HEK293T (cell line): ENCODE measurements around the gene ZNF580.

ENCODE experiments used
- CTCF ChIA-PET: fragments of 350-600 bp; formaldehyde crosslinking; extraction: SDS; loops from one replicate; lab custom pipeline; 2021; ENCODE audit warnings: antibody characterized with exemption, inconsistent platforms; lab: Yijun Ruan, JAX
- POLR2A ChIA-PET: fragments of 350-600 bp; formaldehyde crosslinking; extraction: SDS; loops from one replicate; lab custom pipeline; 2020; ENCODE audit warnings: antibody characterized with exemption, inconsistent platforms; lab: Yijun Ruan, JAX
- DNase-seq: peaks from one replicate; pipeline ENCODE4 v3.0.0; 2012; ENCODE audit warnings: mixed read lengths; ENCODE audit errors: extremely low spot score
- ARNT ChIP-seq: fragments of 450-650 bp; IDR thresholded peaks from 2 replicates; pipeline ENCODE4 v1.6.1; 2017; ENCODE audit warnings: mild to moderate bottlenecking
- BHLHE40 ChIP-seq: fragments of 450-650 bp; IDR thresholded peaks from 2 replicates; pipeline ENCODE4 v1.6.1; 2016; ENCODE audit warnings: mild to moderate bottlenecking, moderate library complexity, borderline replicate concordance
- CTBP1 ChIP-seq: fragments of 450-650 bp; IDR thresholded peaks from 2 replicates; pipeline ENCODE4 v1.6.1; 2016; ENCODE audit warnings: borderline replicate concordance
- ELF4 ChIP-seq: fragments of 450-650 bp; IDR thresholded peaks from 2 replicates; pipeline ENCODE4 v1.6.1; 2017; ENCODE audit warnings: antibody characterized with exemption
- FOXA1 ChIP-seq: fragments of 450-650 bp; IDR thresholded peaks from 2 replicates; pipeline ENCODE4 v1.6.1; 2016; ENCODE audit warnings: mild to moderate bottlenecking
- FOXK2 ChIP-seq: fragments of 450-650 bp; IDR thresholded peaks from 2 replicates; pipeline ENCODE4 v1.6.1; 2016; ENCODE audit warnings: mild to moderate bottlenecking
- FOXM1 ChIP-seq: fragments of 450-650 bp; IDR thresholded peaks from 2 replicates; pipeline ENCODE4 v1.6.1; 2017; ENCODE audit warnings: mild to moderate bottlenecking, borderline replicate concordance
- HDGF ChIP-seq: fragments of 450-650 bp; IDR thresholded peaks from 2 replicates; pipeline ENCODE4 v1.6.1; 2017; ENCODE audit warnings: antibody characterized with exemption, borderline replicate concordance
- L3MBTL2 ChIP-seq: fragments of 450-650 bp; conservative IDR thresholded peaks from 2 replicates; pipeline ENCODE4 v1.6.1; 2016; ENCODE audit warnings: mild to moderate bottlenecking
- LEF1 ChIP-seq: fragments of 450-650 bp; IDR thresholded peaks from 2 replicates; pipeline ENCODE4 v1.6.1; 2017; ENCODE audit warnings: mild to moderate bottlenecking, borderline replicate concordance
- NFRKB ChIP-seq: fragments of 450-650 bp; IDR thresholded peaks from 2 replicates; pipeline ENCODE4 v1.6.1; 2016; ENCODE audit warnings: mild to moderate bottlenecking, moderate library complexity
- PKNOX1 ChIP-seq: fragments of 450-650 bp; IDR thresholded peaks from 2 replicates; pipeline ENCODE4 v1.6.1; 2016
- SP1 ChIP-seq: fragments of 450-650 bp; IDR thresholded peaks from 2 replicates; pipeline ENCODE4 v1.6.1; 2017
- SUZ12 ChIP-seq: fragments of 450-650 bp; IDR thresholded peaks from 2 replicates; pipeline ENCODE4 v1.6.1; 2016; ENCODE audit warnings: mild to moderate bottlenecking
- TARDBP ChIP-seq: fragments of 450-650 bp; IDR thresholded peaks from 2 replicates; pipeline ENCODE4 v1.6.1; 2016
- ZNF384 ChIP-seq: fragments of 450-650 bp; IDR thresholded peaks from 2 replicates; pipeline ENCODE4 v1.6.1; 2016

The ZNF580 gene

DNA sequence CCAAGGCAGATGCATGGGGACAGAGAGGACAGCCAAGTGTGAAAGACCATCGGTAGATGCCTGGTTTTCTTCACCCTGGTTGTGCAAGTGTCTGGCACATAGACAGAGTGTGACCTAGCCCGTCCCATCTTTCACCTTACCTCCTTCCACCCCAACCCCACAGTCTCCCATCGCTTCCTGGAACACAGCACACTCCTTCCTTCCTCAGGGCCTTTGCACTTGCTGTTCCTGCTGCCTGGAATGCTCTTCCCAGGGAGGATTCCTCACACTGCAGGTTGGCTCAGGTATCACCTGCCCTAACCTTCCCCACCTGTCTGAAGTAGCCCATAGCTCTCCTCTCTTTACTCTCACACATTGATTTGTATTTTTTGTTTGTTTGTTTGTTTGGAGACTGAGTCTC lies 44.5 kb upstream of the ZNF580 start:
- DNase-seq: no peak
- TF ChIP-seq ARNT (no peak), LEF1 (no peak), NFRKB (no peak)
- POLR2A ChIA-PET: no interaction called here
- CTCF ChIA-PET: no interaction called here

GRCh38 chr19:55597501-55597921 lies 43.3 kb upstream of the ZNF580 start:
- DNase-seq: no peak
- POLR2A ChIA-PET: interaction anchor here (0.5 kb wide), 1 partner anchor 45 kb away, joined by 3 read pairs; no protein-coding TSS in a partner anchor
- TF ChIP-seq FOXA1 (no peak), ARNT (no peak), PKNOX1 (no peak)
- CTCF ChIA-PET: no interaction called here

DNA sequence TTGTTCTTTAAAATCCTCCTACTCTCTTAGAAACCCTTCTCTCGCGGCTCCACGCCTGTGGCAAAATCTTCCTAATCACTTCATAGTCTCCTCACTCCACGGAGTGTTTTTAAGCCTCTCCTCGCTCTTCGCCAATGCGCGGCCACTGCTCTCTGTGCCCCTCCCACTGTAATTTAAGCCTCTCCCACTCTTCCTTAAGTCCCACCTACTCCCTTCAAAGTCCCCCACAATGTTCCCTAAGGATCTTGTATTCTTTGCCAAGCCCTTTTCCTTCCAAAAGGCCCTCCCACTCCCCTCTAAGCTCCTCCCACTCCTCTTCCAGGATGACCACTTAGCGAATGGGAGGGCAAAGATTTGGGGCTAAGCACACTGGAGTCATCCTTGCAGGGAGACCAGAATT lies 42.8 kb upstream of the ZNF580 start:
- no peak for DNase-seq
- POLR2A ChIA-PET: interaction anchor here (0.5 to 2.1 kb wide), 2 partner anchors 10 to 45 kb away, joined by 3 to 29 read pairs; no protein-coding TSS in a partner anchor
- CTCF ChIA-PET: no interaction called here
- TF ChIP-seq SUZ12: no peak
- TF ChIP-seq TARDBP: no peak
- no peak for TF ChIP-seq ARNT
- no peak for TF ChIP-seq FOXM1
- TF ChIP-seq BHLHE40: no peak
- no peak for TF ChIP-seq CTBP1
- no peak for TF ChIP-seq FOXK2
- no peak for TF ChIP-seq NFRKB
- TF ChIP-seq L3MBTL2: no peak
- no peak for TF ChIP-seq ELF4
- no peak for TF ChIP-seq HDGF
- TF ChIP-seq PKNOX1: no peak
- TF ChIP-seq ZNF384: no peak
- TF ChIP-seq SP1: no peak
- no peak for TF ChIP-seq FOXA1
- no peak for TF ChIP-seq LEF1

DNA sequence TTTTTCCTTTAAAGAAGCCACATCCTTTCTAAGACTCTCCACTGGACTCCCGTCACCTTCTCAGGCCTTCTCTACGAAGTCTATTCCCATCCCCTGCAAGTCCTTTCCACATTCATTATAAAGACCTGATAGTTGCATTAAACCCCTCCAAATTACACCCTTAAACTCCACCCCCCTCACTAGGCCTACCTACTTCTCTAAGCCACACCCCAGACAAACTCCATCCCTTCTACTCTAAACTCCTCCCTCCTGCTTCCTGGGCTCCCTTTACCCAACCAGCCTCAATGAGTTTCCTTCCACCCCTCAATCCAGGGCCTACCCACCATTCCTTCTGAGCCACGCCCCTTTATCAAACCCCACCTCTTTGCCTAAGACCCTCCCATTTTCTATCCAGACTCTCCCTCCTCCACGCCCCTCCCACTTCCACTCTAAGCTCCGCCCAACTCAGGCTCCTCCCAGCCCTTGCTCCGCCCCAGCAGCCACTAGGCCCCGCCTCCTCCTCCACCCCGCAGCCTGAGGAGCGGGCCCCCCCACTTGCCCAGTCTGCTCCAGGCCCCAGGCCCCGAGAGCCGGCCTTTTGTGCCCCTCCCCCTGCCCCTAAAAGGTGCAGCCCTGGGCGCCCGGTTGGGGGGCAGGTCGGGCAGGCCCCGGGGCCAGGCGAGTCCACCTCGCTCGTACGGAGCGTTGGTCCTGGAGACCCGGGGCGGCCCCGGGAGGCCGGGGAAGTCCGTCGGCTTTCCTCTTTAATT lies 41.9 kb upstream of the ZNF580 start:
- ChIA-PET CTCF (interaction anchor here (0.6 to 0.7 kb wide), 3 partner anchors 34 to 73 kb away, joined by 3 read pairs; no protein-coding TSS in a partner anchor), POLR2A (interaction anchor here (0.6 to 2.1 kb wide), 20 partner anchors 8 to 298 kb away, joined by 3 to 29 read pairs (median 5); partner anchors contain the start of genes U2AF2, ZNF579, ZNF628 and ZNF784)
- TF ChIP-seq ZNF384: no peak
- TF ChIP-seq PKNOX1: no peak; the same call in 1 of the 2 replicates
- TF ChIP-seq NFRKB: no peak
- no peak for TF ChIP-seq BHLHE40
- 0 out of 2 replicates have a peak, but pooled peaks have one; percentile 20 for TF ChIP-seq SP1
- no peak for TF ChIP-seq FOXA1
- TF ChIP-seq SUZ12: no peak
- 0 out of 2 replicates have a peak, but pooled peaks have one; percentile 78 for TF ChIP-seq HDGF
- TF ChIP-seq ELF4: no peak; the same call in 1 of the 2 replicates
- TF ChIP-seq FOXM1: peak; percentile 78; the same call in 1 of the 2 replicates
- DNase-seq: peak; percentile 90

DNA sequence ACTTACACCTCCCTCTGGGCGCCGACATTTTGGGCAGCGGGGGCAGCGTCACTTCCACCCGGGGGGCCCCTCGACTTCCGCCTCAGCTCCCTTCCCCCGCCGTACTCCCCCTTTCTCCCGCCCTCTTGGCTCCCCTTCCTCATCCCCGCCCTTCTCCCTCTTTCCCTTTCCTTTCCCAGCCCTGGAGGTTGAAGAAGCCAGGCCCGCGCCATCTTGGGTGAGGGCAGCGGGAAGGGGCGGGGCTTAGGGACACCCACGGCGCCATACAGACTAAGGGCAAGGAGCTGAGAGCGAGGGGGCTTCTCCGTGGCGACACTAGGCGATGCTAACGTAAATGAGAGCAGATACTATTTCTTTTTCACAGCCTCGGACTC lies 41.3 kb upstream of the ZNF580 start, which contains the start of gene FIZ1:
TSS of gene FIZ1 (minus strand) at position 50 of the 374 bp plus-strand sequence. CDS start 1,652 bp downstream, outside the sequence.
- ChIA-PET CTCF (interaction anchor here (0.6 to 0.7 kb wide), 4 partner anchors 34 to 72 kb away, joined by 3 to 5 read pairs (median 3); no protein-coding TSS in a partner anchor), POLR2A (interaction anchor here (0.8 to 2.1 kb wide), 20 partner anchors 9 to 298 kb away, joined by 3 to 29 read pairs (median 5); partner anchors contain the start of genes U2AF2, ZNF579, ZNF628 and ZNF784)

DNA sequence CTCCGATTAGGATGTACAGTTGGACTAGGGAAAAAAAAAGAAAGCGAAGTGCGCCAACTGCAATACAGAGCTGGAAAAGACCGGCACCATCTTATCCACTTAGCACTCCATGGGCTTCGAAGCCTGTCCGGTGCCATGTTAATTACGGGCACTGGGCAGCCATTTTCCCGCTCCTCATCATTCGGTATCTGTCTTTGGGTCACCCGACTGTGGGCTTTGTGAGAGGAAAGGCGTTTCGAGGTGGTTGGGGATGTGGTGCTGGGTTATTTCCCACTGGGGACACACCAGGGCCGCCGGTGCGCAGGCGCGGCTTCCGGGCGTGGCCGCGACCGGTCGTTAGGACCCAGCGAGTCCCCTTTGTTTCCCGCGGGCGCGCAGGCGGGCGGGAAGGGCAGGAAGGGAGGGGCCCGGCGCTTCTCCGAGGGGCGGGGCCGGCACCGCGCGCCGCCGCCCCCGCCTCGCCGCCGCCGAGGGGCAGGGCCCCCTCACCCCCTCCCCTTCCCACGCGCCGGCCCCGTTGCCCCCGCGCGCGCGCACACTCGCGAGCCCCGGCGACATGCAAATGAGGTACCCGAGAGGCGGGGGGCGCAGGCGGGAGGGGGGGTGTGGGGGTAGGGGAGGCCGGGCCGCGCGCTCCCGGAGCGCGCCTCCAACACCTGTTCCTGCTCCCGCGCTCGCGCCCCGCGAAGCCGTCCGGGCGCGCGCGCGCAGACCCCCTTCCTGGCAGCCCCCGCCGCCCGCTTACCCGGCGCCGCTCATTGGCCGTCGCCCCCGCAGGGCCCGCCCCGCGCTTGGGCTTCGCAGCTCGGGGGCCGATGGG lies 40.8 kb upstream of the ZNF580 start, which contains the start of gene ZNF524:
TSS of gene ZNF524 (plus strand) at position 447 of the 820 bp plus-strand sequence. CDS start 1,825 bp downstream, outside the sequence.
- TF ChIP-seq ELF4 (0 out of 2 replicates have a peak, but pooled peaks have one; percentile 30), NFRKB (peak; percentile 68), ZNF384 (no peak), L3MBTL2 (peak; percentile 87), FOXM1 (peak; percentile 95)
- POLR2A ChIA-PET: interaction anchor here (0.8 to 2.1 kb wide), 18 partner anchors 9 to 299 kb away, joined by 3 to 29 read pairs (median 6); partner anchors contain the start of genes U2AF2, ZNF579, ZNF628 and ZNF784
- CTCF ChIA-PET: interaction anchor here (0.6 to 0.7 kb wide), 2 partner anchors 14 to 40 kb away, joined by 3 to 5 read pairs; no protein-coding TSS in a partner anchor
- peak; percentile 75 for DNase-seq

More for the DNA sequence above, 41.3 kb upstream of the ZNF580 start, which contains the start of gene FIZ1:
- TF ChIP-seq FOXA1 (no peak), ELF4 (peak; percentile 67; the same call in 1 of the 2 replicates)
- DNase-seq: peak; percentile 79
